Sigmoid colon (tissue), 3 donors: Measurements from ENCODE around the gene BMPR1A.

Source experiments
- POLR2A ChIP-seq, 2 donors: fragments of 450-650 bp; IDR thresholded peaks; one replicate each; pipeline ENCODE4 v1.6.1; 2016; ENCODE audit warnings: antibody characterized with exemption in 2 of 2, mild to moderate bottlenecking in 2 of 2, moderate library complexity in 2 of 2
- TF ChIP-seq, protein P1 (sequence below), 4 experiments: fragments of 450-650 bp in 3 of 4; fragments of 200-600 bp in 1 of 4; IDR thresholded peaks; one replicate each; pipeline ENCODE4 v1.5.1; 2016 to 2019; ENCODE audit warnings: antibody characterized with exemption in 4 of 4, mild to moderate bottlenecking in 3 of 4, moderate library complexity in 2 of 4

DNA sequence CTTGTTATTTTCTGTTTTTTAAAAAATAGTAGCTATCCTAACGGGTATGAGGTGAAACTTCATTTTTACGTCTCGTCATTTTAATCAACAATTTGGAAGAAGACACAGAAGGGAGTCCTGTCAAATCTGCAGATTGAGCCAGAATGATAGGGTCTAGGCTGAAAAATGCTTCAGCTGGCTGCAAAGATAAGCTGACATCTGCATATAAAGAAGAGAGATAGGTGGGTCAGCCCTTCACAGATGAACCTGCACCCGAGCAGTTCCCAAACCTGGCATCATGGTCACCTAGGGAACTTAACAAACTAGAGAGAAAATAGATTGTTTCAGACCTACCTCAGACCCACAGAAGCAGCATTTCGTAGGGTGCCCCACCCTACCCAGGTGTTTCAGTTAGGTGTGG is 35.2 kb upstream of the BMPR1A start:
- TF ChIP-seq POLR2A (IDR thresholded peaks at IDR 0.05), result no peak
- TF ChIP-seq, protein P1, sequence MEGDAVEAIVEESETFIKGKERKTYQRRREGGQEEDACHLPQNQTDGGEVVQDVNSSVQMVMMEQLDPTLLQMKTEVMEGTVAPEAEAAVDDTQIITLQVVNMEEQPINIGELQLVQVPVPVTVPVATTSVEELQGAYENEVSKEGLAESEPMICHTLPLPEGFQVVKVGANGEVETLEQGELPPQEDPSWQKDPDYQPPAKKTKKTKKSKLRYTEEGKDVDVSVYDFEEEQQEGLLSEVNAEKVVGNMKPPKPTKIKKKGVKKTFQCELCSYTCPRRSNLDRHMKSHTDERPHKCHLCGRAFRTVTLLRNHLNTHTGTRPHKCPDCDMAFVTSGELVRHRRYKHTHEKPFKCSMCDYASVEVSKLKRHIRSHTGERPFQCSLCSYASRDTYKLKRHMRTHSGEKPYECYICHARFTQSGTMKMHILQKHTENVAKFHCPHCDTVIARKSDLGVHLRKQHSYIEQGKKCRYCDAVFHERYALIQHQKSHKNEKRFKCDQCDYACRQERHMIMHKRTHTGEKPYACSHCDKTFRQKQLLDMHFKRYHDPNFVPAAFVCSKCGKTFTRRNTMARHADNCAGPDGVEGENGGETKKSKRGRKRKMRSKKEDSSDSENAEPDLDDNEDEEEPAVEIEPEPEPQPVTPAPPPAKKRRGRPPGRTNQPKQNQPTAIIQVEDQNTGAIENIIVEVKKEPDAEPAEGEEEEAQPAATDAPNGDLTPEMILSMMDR (IDR thresholded peaks at IDR 0.05), result no peak
